Fibroblast of peridontal ligament (primary cell): ENCODE data around the gene HDAC10.

Source experiments
- DNase-seq: peaks from one replicate; pipeline ENCODE4 v3.0.0-alpha.2; 2010; ENCODE audit errors: extremely low read depth

The HDAC10 gene

DNA sequence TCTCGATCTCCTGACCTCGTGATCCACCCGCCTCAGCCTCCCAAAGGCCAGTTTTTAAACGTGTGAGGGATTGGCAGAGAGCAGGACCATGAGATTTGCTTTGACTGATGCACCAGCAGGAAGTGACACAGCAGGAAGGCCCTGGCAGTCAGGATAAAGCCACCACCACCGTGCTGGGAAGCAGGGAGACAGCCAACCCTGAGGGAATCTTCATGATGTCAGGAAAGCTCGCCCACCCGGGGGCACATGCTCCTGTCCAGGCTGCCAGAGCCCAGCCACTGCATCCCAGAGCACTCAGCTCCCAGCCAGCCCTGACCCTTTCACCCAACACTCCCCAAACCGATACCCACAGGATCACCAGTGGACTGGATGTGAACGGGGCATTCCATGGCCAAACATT, 12.3 kb downstream of the HDAC10 start:
- DNase-seq = no peak

DNA sequence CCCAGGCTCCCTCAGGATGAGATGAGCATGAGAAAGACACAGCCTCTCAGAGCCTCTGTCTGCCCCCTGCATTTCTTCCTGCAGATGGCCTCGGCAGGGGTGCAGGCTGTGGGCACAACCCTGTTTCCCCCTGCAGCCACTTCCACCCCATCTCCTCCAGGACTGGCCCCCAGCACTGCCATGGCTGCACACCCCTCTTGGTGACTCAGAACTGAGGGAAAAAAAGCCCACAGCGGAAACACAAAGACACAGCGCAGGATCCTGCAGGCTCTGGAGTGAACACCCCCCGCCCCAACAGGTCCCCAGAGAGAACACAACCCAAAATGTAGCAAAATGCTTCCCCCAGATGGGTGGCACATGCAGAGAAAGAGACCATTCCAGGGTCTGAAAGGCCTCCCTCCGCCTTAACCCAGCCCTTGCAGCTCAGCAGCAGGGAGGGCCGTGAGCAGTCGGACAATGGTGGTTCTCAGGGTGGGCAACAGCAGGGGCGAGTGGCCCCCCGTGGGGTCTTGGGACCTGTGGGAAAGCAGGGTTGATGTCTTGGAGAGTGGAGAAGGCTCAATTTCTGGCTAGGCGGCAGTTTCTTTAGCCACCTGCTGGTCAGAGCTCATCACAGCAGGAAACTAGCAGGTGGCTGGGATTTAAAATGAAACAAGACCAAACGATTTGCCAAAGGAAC, 14.2 kb downstream of the HDAC10 start:
- DNase-seq = peak; percentile 22

DNA sequence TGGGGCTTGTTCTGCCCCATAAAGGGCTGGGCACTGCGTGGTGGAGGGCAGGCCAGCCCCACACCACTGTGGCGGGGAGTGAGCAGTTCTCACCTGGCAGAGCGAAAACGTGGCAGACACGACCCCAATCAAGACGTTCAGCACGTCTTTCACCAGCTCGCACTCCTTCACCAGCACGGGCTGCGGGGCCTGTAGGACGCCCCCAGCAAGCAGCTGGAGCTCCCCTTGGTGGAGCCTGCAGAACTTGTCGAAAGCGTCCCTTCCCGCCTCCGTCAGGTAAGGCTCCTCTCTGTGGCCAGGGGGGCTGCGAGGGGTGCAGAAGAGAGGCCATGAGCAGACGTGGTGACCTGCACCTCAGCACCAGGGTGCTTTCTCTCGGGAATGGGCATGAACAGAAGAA, 17.8 kb downstream of the HDAC10 start:
- no peak for DNase-seq

DNA sequence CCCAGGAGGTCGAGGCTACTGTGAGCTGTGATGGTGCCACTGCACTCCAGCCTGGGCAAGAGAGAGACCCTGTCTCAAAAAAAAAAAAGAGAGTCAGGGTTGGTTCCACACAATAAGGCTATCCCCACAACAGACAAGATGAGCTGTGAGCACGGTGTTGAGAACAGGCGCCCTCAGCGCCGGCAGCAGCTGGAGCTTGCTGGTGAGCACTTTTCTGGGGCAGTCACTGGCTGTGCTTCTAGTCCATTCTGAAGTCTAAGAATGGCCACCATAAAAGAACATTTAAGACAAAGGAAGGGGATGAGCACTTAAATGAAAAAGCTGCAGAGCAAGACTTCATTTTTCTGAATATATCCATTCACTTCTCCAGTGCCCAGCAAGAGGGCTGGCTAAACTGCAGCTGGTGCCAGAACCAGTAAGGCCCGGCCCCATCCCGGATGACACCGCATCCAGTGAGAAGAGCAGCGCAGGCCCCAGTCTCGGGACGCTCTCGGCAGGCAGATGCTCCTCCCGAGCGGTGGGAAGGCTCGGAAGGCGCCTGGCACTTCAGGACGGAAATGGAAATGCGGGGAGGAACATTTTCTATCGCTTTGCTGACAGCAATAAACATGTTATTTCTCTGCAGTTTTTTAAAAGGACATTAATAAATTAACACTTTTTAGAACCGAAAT, 18.4 kb downstream of the HDAC10 start:
- no peak for DNase-seq

DNA sequence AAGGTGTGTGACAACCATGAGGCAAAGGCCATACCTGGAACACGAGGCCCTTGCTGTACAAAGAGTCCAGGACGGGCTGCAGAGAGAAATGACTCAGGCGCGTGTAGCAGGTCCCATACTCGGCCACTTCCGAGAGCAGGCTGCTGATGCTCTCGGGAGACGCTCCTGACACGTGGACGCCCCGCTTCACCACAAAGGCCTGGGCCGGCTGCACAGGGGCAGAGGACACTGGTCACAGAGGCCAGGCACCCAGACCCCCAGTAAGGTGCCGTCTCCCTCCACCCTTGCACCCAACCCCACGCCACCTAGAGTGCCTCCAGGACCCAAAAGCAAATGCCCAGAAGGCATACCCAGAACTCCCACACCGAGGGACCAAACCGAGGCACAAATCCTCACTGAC, 21.7 kb downstream of the HDAC10 start:
- no peak for DNase-seq

DNA sequence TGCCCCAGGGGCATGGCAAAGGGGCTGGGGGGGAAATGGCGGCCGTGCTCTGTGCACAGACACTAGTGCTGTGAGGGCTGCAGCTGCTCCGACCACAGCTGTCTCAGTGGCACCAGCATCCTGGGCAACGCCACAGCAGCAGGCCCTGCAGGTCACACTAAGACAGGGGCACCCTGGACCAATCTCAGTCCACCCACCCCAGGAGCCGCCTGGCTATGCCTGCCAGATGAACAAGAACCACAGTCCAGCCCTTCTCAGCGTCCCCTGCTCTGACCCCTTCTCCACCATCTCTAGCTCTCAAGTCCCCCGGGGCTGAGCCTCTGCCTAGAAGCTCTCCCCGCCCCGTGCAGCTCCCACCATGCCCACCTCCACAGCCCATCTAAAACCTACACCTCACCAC, 22.7 kb downstream of the HDAC10 start:
- no peak for DNase-seq

DNA sequence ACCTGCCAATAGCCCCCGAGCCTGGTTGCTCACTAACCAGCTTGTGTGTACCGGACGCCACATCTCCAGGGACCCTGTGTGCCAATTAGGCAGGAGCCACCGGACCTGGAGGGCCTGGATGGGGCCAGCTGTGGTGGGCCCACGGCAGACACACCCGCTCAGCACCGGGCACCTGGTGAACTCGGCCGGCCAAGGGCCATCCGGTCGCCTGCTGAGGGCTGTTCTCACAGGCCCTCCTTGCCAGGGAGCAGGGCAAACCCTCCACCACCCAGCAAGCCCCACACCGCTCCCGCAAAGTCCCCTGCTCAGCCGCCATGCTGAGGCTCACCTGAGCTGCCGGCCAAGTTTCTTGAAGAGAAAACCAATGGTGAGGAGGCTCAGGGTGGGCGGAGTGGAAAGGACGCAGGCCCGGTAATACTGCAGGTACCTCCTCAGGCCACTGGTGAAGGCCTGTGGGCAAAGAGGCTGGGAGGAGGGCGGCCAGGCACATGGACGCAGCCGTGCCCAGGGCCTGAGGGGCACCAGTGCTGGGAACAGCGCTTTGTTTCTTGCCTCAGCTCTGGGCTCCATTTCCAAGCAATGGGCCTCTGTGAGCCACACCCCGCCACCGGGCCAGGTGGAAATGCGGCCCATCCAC, 23.4 kb downstream of the HDAC10 start:
- DNase-seq = no peak

DNA sequence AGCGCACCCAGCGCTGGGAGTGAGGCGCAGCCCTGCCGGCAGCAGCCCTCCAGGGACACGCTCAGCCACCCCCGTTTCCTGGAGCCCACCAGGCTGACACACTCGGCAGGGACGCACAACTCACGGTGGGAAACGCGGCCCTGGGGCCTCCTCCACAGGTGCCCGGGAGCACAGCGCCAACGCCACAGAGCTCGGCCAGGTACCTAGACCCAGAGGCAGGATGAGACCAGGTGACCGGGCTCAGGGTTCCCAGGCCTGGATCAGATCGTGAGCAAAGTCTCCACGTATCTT, 24.2 kb downstream of the HDAC10 start:
- DNase-seq = no peak

DNA sequence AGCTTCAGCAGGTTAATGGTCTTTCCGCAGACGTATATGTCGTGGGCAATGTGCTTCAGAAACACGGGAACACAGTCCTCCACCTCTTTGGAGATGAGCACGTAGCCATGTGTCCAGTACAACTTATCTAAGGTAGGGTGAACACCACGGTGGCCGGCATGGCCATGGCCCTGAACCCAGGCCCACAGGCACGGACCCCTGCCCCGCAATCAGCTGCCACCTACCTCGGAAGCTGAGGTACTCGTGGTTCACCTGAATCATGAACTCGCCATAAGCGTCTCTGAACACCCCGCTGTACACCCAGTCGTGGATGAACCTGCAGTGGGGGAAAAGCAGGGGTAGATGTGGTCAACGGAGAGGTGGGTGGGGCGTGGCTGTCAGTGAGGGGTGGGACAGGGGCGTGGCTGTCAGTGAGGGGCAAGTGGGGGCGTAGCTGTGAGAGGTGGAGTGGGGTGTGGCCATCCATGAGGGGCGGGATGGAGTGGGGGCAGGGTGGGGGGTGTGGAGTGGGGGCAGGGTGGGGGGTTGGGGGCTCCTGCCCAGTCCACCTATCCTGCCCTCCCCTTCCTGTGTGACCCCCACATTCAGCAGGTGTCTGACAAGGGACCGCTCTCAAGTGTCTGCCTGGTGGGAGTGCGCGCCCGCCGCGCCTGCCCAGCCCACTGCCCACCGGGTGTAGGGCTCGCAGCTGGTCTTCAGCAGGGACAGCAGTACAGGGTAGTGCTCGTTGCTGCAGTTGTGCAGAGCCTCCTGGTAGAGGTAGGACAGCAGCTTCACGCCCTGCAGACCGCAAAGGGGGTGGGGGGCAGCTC, 24.8 kb downstream of the HDAC10 start:
- DNase-seq = no peak

DNA sequence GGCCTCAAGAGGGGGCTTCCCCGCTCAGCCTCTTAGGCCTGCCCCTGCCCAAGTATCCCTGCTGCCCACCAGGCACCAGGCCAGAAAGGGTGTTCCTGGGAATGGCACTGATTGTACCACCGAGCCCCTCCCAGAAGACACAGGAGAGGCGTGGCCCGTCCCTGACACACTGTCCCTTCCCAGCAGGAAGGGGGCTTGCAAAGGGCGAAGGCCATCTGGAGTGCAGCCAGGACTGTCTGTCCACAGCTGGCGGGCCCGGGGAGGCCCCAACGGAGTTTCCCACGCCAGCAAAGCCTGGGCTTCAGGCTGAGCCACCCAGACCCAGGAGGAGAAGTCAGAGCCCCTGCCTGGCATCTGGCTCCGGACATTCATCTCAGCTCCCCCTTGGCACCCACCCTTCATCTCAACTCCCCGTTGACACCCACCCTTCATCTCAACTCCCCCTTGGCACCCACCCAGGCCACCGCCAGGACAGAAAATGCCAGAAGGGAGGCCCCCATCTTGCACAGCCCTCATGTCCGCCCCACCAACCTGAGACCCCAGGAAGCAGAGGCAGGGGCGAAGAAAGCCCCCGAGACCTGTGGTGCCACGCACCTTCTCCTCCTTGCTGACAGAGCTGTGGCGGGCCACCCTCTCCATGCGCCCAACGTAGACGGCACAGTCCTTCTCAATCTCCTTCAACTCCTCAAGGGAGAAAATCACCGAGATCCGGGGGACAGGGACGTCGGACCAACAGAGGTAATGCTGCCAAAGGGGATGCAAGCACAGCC, 25.7 kb downstream of the HDAC10 start:
- DNase-seq = no peak

DNA sequence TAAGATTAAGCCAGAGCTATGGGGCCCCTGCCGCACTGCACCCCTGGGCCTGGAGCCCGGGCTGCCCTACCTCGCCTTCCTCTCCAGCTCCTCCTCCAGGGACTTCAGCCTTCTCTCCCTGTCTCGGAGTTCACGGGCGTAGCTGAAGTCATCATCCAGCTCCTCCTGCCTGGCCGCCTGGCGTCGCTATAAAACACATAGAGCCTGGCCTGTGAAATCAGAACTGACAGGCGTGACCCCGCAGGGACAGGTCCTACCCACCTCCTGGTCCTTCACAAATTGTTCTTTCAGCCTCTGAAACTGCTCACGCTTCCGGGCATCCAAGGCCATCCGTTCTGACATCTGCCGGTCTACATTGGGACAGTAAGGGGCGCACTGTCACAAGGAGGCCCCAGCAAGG, 27.0 kb downstream of the HDAC10 start:
- DNase-seq = no peak

DNA sequence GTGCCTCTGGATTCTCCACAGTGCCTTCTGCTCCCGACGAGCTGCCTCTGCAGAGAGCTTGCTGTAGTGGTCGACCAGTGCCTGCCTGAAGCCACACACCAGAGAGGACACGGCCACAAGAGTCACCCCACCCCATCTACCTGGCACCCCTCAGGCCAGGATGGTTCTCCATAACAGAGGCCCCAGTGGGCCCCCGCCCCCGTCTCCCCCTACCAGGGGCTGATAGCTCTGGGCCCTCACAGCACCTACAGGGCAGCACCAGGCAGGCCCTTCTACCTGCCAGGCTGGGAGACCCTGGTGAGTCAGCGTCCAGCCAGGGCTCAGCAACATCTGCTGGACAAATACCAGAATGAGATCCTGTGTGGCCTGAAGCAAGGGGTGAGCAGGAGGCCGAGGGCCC, 28.6 kb downstream of the HDAC10 start:
- DNase-seq = no peak

DNA sequence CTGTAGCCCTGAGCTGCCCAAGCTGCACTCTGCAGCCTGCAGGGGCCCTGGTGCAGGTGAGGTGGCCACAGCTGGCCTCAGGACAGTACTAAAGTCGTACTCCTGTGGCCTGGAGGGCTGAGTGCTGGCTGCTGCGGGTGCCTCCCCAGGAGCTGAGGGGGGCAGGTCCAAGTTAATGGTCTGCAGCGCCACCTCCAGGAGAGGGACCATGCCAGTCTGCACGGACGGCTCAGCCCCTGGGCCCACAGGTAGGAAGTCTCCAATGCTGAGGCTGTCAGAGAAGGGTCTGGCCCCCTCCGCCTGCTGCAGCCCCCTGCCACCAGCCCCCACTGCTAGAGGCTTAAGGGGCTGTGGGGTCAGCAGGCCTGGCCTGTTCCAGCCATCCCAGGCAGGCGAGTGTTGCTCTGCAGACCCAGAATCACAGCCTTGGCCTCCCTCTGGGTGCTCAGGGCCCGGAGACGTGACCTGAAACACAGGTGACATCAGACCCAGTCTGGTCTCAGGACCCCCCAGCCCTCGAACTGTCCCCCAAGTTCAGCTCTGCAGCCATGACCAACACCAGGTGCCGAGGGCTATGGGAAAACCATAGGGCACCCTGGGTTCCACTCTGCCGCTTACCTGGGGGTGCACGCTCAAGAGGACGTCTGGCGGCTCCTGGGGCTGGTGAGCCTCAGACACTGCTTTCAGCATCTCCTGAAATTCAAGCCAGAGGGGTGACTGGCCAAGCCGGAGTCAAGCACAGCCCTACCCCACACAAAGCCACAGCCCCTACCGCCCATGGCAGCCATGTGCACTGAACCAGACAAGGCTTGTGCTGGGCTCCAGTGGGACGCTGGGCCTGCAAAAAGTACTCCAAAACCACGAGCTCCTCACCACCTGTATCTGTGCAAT, 29.4 kb downstream of the HDAC10 start:
- no peak for DNase-seq

DNA sequence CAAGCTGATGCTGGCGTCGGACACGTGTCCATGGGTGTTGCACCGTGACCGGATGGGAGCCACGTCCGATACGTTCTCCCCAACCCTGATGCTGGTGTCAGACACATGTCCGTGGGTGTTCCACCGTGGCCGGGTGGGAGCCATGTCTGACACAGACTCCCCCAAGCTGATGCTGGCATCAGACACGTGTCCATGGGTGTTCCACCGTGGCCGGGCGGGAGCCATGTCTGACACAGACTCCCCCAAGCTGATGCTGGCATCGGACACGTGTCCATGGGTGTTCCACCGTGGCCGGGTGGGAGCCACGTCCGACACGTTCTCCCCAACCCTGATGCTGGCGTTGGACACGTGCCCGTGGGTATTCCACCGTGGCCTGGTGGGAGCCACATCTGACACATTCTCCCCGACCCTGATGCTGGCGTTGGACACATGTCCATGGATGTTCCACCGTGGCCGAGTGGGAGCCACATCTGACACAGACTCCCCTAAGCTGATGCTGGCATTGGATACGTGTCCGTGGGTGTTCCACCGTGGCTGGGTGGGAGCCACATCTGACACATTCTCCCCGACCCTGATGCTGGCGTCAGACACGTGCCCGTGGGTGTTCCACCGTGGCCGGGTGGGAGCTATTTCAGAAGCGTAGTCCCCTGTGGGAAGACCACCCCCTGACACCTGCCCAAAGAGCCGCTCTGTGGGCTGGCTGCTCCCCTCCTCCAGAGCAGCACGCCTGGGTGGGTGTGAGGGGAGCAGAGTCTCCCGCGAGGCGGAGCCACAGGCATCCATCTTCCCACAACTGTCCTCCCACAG, 30.3 kb downstream of the HDAC10 start:
- no peak for DNase-seq

DNA sequence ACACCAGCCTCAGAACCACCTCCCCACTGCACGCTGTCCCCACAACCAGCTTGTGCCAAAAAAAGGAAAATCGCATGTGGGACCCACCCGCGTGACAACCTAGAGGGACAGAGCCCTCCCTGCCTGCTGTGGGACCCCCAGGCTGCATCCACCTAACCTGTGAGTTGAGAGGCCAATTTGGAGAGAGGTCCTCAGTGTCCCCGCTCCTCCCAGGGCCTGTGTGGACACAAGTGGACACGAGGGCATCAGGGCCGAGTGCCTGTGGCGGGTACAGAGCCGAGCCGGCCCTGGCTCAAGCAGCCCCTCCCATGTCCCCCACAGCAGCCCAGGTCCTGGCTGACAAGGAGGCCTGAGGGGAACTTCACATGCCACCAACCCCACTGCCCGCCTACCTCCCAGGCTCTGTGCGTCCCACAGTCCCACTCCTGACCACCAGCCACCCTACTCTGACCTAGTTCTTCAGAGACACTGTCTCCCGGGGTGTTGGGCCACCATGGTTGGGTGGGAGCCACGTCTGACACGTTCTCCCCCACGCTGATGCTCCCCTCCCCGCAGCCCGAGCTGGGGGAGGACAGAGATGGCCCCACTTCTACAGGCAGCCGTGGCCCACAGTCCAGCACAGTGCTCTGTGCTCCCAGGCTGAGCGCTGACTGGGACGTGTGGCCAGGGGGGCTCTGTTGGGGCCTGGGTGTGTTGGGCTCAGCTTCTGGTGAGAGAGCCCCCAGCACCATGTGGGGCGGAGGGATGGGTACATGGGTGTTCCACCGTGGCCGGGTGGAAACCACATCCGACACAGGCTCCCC, 31.1 kb downstream of the HDAC10 start:
- DNase-seq = no peak

DNA sequence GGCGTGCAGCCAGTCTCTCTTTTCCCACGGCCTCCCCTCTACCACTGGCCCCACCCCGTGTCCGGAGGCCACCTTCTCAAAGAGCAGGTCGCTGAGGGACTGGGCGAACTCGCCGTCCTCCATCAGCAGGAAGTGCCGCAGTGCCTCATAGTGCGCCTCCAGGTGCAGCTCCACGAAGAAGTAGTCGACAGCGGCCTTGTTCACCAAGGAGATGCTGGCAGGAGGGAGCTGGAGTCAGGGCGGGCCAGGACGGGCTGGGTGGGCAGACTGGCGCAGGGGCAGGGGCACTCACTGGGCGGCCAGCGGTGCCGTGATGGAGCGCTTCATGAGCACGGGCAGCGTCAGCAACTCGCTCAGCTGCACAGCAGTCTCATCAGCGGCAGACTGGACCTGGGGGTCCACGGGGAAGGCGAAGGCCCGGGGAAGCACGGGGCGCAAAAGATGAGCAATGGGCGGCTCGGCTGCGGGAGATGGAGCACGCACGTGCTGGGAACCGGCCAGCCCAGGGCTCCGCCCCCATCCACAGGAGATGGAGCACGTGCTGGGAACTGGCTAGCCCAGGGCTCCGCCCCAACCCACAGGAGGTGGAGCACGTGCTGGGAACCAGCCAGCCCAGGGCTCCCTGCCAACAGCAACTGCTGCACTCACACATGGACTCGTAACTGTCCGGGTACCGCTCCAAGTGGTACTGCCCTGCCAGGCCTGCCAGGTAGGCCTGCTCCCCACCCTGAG, 31.9 kb downstream of the HDAC10 start:
- DNase-seq = peak; percentile 44

DNA sequence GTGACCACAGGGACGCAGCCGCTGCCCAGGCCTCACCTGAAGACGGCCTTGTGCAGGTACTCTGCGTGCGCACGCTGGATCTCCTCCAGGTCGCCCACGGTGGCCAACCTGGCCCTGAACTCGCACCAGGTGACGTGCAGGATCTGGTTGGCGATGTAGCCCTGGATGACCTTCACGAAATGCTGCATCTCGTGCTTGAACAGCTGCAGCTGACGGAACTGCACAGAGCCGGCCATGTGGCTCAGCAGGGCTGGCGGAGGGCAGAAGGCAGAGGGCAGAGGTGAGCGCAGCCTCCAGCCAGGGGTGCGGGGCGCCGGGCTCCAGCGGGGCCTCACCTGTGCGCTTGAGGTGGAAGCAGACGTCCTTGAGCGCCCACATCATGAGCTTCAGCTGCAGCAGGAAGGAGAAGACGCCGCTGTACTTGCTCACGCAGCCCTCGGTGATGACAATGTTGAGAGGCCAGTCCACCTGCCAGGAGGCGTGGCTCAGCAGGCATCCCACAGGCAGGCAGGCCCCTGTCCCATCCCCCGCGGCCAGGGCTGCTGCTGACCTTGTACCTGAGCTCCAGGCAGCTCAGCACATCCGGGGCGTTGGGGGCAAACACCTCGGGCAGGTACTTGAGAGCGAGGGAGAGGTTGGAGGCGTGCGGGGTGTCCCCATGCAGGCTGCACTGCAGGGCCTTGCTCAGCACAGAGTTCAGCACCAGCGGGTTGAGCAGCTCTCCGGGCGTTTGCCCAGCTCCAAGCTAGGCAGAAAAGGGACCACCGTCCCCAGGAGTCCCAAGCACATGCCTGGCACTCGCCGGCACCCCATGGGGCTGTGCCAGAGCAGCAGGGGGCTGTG, 32.7 kb downstream of the HDAC10 start:
- DNase-seq = no peak
